GM18508 (cell line): ENCODE results near the gene TRABD.
"Not testable (repeated sequence)": the region's sequence is repeated elsewhere in the genome, so short reads cannot be mapped to it uniquely, and the experiment has no call there.

ENCODE experiments used
- ATAC-seq: cut with Tn5 transposase; IDR thresholded peaks from one replicate; pipeline ENCODE4 v1.9.1; 2021; ENCODE audit warnings: moderate number of reproducible peaks; ENCODE audit not compliant: insufficient read depth, unreplicated experiment

Gene TRABD

DNA sequence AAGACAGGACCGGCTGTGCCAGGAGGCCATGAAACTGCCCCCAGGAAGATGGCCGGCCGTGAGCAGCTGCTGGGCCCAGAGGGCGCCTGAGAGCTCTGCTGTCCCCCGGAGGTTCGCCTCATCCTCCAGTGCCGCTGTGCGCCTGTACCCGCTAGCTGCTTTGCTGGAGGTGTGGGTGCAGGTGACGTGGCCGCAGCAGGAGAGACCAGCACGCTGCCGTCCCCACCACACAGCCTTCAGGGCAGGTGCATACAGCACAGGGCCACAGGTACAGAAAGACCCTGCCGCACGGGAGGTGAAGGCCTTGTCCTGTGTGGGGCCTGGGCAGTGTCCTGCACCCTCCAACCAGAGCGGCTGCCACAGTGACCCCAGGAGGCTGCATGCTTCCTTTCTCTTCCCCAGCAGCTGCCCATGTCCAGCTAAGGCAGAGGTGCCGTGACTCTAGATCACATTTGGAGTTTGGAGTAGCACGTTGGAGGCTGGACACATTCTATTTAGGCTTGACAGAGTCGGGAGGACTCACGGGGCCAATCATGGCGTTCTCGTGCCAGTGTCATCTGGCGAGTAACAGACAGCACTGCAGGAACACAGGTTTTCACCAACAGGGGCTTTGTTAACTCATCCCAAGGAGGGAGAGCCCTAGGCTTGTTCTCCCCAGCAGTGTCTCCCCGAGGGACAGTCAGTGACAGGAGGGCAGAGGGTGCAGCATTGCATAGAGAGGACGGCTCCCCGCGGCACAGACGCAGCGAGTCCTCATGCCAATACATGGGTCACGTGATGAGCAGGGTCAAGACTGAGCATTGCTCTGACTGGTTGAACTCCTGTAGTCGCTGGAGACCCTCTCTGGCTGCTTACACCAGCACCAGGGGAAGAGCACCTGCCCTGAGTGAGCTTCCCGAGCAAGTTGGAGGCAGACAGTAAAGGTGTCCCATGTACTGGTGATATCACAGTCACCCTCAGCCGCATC lies 33.9 kb upstream of the TRABD start:
- no peak for ATAC-seq

DNA sequence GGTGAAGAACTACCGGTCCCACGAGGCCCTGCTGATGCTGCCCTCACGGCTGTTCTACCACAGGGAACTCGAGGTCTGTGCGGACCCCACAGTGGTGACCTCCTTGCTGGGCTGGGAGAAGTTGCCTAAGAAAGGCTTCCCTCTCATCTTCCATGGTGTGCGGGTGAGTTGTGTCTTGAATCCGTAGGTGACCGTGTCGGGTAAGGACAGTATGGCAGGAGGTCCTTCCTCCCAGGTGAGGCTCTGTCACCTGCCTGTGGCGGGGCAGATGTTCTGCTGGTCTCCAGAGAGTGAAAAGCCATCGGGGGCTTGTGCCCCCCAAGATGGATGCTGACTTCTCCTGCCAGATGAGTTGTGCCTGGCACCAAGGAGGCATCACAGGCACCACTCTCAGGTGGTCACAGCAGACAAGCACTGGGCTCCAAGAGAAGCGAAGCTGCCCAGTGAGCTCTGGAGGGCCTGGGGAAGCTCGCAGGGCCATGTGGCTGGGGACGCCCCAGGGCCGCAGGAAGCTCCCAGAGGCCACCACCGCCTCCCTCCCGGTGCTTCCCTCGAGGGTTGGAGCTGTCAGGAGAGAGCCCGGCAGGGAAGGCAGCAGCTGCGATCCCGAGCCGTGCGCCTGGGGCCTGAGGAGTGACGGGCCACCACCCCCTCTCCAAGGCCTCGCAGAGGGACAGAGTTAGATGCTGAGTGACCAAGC lies 32.5 kb upstream of the TRABD start:
- no peak for ATAC-seq

DNA sequence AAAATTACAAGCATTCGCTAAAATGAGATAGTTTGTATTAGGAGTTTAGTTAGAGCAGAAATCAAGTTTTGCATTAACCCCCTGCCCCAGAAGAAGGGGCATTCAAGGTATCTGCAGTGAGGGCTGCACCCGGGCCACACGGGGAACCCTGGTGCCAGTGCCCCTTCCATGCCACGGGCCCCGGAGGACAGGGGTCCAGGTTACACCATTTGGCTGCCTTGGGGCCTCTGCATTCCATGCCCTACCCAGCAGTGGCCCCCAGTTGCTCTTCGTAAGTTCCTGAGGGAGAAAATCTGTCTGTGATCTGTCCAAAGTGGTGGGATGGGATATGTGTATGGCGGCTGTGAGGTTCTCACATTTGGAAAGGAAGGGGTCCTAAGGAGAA lies 32.0 kb upstream of the TRABD start:
- ATAC-seq = no peak

DNA sequence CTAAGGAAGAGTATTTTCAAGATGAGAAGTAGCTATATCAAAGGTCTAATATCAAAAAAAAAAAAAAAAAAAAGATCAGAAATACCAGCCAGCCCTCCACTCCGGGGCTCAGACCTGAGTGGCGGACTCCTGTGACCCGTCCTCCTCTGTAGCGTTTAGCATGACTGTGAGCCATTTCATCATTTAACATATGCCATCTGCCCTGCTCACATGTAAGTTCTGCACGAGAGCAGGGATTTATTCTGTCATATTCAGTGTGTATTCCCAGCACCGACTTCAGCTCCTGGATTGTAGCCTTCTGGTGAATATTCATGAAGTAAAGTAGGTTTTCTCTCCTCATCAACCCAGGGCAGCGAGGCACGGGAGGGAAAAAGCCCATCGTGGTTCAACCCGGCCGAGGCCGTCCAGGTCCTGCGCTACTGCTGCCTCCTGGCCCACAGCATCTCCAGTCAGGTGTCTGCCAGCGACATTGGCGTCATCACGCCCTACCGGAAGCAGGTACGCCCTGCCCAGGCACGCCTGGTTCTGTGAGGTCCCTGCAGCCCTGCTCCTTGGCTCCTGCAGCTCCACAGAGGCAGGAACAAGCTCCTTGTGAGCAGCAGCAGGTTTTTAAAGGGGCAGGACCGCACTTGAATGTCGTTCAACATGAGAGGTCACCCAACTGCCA lies 27.9 kb upstream of the TRABD start:
- no peak for ATAC-seq

DNA sequence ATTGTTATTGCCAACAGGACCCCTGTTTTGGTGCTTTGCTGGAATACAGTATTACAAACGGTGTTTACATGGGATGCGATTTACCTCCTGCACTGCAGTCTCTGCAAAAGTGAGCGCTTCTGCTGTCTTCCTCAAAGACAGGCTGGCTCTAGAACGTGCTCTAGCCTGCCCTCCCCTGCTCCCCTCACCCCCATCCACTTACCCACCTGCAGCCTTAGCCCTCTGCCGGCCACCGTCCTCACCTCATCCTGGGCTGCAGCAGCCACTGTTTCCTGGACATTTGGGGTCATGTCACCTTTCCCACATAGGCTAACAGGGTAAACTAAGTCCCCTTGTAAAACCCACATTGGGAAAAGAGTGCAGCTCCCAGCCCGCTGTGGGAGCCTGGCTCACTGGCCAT lies 24.8 kb upstream of the TRABD start:
- no peak for ATAC-seq

DNA sequence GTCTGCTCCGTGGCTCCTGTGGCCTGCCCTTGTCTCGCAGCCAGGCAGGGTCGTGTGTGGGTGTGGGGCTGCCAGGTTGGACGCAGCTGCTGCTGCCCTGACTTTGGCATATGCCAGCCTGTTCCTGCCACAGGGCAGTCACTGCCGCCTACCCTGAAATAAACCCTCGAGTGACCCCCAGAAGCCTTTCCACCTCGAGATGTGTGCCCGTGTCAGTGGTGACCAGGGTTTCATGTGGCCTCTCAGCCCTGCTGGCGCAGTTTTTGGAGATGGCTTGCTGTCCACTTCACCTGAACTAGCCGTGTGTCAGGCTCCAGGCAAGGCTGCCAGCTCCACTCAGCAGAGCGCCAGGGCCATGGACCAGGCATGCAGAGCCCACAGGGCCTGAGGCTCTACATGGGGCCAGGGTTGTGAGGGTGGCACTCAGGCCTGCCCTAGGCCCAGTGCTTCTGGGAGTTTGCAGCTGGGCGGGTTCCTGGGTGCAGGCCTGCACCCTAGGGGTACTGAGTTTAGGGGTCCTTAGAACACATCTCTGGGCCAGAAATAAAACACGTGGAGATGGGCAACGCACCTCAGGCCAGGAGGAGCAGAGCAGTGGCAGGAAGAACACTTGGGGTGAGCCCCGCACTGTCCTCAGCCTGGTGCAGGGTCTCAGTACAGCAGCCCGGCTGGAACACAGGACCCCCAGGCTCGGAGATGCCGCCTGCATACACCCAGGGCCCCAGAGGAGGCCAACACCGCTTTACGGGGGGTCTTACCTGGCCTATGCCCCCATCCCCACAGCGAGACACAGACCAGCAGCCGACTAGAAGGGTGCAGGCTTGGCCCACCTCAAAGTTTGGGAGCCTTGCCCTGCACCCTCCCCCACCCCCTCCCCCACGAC lies 24.0 kb upstream of the TRABD start:
- no peak for ATAC-seq

DNA sequence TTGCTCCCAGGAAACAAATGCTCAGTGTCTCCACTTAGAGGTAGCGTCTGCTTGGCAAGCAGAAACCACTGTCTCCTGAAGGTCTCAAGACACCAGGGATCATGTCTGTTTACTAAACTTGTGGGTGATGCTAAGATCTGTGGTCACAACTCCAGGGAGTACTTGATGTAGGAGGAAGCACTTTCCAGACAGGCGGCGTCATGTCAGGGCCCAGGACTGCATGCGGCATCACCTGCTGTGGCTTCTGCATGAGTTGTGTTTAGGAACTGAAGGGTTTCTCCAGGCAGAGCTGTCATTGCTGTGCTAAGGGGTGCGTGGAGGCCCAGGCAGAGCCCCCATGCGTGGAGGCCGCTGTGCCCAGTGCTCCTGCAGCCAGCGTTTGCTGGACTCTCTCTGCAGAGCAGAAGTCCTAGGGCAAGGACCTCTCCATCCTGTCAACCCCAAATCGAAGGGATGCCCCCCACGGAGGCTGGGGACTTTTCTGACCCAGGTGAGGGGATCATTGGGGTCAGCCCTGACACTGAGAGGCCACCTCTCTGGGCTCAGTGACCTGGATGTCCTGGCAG lies 23.2 kb upstream of the TRABD start:
- no peak for ATAC-seq

DNA sequence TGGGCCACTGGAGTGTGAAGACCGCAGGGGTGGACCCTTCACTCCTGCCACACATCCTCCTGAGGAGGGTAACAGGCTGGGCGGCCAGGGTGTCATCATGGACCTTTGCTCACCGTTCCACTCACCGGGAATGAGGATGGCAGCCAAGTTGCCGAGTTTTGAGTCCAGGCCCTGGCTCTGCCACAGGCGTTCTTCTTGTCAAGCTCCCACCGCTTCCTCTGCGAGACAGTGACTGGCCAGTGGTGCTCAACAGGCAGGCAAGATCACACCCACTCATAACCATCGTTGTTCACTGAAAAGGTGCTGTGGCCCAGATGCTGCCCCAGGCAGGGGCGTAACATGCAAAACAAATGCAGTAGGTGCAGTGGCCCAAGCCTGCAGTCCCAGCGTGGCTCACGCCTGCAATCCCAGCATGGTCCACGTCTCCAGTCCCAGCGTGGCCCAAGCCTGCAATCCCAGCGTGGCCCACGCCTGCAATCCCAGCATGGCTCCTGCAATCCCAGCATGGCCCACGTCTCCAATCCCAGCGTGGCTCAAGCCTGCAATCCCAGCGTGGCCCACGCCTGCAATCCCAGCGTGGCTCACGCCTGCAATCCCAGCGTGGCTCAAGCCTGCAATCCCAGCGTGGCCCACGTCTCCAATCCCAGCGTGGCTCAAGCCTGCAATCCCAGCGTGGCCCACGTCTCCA lies 20.1 kb upstream of the TRABD start:
- ATAC-seq = no peak

DNA sequence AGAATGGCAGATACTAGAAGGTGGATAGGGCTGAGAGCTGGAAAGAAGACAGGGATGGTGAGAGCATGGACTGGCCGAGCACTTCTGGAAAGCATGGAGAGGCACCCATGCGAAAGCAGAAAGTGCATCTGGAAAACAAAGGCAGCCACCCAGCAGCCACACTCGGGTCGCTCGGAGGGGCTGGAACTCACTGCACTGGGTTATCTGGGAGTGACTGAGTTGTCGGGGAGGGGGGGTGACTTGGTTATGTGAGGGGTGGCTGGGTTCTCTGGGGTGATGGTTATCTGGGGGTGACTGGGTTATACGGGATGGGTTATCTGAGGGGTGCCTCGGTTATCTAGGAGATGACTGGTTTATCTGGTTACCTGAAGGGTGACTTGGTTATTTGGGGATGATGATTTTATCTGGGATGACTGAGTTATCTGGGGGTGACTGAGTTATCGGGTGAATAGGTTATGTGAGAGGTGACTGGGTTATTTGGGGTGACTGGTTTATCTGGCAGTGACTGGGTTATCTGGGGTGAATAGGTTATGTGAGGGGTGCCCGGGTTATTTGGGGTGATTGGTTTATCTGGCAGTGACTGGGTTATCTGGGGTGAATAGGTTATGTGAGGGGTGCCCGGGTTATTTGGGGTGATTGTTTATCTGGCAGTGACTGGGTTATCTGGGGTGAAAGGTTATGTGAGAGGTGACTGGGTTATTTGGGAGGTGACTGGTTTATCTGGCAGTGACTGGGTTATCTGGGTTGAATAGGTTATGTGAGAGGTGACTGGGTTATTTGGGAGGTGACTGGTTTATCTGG lies 17.8 kb upstream of the TRABD start:
- ATAC-seq = no peak

DNA sequence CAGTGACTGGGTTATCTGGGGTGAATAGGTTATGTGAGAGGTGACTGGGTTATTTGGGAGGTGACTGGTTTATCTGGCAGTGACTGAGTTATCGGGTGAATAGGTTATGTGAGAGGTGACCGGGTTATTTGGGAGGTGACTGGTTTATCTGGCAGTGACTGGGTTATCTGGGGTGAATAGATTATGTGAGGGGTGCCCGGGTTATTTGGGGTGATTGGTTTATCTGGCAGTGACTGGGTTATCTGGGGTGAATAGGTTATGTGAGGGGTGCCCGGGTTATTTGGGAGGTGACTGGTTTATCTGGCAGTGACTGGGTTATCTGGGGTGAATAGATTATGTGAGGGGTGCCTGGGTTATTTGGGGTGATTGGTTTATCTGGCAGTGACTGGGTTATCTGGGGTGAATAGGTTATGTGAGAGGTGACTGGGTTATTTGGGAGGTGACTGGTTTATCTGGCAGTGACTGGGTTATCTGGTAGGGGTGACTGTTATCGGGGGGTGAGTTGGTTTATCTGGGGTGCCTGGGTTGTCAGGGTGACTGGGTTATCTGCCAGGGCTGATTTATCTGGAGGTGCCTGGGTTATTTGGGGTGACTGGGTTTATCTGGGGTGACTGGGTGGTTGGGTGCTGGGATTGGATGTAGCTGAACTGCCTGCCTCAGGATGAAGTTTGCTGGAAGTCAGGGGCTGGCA lies 17.1 kb upstream of the TRABD start:
- ATAC-seq = not testable (repeated sequence)

DNA sequence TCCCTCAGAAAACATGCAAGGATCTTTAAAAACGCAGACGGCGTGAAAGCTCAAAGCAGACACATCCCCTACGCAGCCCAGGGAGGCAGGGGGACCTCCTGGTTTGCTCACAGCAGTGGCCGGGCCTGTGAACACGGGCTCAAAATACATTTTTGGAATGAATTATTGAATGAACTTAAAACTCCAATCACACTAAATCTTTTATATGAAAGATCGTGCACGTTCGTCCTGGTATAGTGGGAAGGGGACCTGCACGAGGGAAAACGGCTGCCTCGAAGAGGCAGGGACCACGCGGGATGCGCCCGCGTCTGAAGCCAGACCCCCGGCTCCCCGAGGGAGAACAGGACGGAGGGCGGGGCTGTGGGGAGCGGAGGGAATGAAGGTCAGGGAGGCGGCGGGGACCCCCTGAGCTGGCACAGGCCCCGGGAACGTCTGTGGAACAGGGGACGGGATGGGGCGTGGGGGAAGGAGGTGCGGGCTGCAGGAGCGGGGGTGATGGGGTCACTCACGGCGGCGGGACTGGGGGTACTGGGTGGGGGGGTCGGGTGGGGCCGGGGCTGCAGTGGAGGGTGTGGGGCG lies 16.4 kb upstream of the TRABD start:
- no peak for ATAC-seq

DNA sequence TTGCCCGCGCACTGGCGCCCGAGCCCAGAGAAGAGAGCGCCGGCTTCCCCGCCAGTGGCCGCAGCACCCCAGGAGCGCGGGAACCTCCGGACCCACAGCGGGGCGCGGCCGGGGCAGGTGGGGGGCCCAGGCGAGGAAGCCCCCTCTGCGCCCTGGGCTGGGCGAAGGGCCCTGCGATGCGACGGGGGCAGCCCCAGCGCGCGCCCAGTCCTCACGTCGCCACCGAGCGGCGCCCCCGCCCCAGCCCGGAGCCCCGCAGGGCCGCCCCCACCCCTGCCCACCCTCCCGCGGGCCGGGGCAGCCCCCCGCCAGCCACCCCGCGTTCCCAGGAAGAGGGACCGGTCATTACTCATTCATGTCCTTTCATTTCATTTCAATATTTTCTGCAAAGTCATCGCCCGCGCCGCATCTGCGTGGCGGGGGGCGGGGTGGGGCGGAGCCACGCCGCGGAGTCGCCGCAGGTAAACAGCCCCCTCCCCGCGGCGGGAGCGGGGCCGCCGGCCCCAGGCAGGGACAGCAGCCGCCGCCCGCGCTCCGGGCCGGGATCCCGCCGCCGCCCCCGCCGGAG lies 15.9 kb upstream of the TRABD start:
- ATAC-seq = no peak

DNA sequence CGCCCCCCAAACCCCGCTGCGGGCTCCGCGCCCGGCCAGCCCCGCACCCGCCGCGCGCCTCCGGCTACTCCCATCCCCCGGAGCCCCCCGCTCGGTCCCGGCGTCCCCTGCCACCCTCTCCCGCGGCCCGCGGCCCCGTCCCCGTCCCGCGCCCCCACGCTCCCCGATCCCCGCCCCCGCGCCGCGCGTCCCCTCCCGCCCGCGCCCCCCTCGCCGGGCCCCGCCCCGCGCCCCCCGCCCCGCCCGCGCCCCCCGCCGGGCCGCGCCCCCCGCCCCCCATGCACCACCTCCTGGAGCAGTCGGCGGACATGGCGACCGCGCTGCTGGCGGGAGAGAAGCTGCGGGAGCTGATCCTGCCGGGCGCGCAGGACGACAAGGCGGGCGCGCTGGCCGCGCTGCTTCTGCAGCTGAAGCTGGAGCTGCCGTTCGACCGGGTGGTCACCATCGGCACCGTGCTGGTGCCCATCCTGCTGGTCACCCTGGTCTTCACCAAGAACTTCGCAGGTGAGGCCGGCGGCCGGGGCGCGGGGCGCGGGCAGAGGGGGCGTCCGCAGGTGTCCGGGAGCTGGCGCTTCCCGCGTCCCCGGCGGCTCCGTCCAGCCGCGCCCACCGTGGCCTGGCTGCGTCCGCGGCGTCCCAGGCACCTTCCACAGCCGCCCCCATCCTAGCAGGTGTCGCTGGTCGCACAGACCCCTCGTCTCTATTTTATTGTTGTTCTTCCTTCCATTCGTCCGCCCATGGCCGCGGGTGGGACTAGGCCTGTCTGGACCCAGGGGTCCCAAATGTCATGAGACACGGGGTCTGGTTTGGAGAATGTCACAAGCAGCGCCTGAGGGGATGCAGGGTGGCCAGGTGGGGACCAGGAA lies 15.0 kb upstream of the TRABD start, which contains the start of gene PANX2:
Gene PANX2, plus strand, starts transcription at position 279 of the 866 bp plus-strand sequence. Its CDS starts 0 bp downstream, at position 279.
- ATAC-seq = no peak

DNA sequence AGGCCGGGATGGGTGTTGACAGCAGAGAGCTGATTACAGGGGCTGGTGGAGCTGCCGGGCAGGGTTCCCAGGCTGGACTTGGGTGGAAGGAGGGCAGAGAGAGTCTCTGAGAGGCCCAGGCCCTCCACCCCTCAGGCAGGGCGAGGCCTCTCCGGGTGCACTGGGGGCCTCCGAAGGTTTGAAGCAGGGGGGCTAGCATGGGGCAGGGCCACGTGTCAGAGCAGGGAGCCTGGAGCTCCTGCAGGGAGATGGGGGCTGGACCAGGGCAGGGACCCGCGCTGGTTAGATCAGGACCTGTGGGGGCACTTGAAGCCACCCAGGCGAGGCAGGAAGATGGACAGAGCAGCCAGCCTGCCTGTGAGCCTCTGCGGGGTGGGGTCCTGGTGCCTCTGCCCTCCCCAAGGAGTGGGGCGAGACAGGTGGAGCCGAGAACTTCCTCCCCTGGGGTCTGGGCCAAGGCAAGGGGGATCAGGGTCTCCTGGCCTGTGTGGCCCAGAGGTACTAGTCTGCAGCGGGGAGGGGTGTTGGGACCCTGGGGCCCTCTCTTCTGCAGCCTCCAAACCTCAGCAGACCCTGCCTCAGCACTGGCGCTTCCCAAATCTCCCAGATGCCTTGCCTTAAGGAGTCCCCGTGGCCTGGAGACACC lies 14.3 kb upstream of the TRABD start:
- ATAC-seq = no peak

DNA sequence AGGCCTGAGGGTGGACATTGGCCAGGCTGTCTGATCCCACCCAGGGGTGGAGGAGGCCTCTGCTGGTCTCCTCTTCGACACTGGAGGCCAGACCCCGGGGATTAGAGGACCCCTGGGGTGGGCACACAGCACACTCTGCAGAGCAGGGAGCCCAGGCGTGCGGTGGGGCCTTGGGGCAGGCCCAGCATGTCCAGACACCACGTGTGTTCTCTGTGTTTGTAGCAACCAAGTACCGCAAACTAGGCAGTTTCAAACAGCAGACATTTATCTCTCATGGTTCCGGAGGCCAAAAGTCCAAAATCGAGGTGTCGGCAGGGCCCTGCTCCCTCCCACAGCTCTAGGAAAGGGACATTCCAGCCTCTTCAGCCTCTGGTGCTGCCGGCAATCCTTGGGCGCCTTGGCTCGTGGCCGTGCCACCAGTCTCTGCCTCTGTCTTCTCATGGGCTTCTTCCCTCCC lies 13.7 kb upstream of the TRABD start:
- ATAC-seq = no peak
